Measurements from ENCODE around the gene GGA1. TPM values are rescaled to one million over a fixed set of nuclear protein-coding genes. Genes with fewer than 3 reads are reported as not detected.
A peak's percentile ranks its signal among the peaks of the same experiment; 100 is the strongest.

GGA1 gene
- total and polyA plus RNA-seq, 10 of the 15 experiments (the other 5 are each of a cell fraction or from before 2014, with no cell fraction given) = 1.4 to 79.4 (median 44.4) TPM

GRCh38 chr22:37594237-37594636 lies 14.4 kb upstream of the GGA1 start:
- ChIA-PET POLR2A (no interaction called here), CTCF (interaction anchor here (0.5 to 17.5 kb wide), 5 partner anchors 12 to 68 kb away, joined by 3 to 419 read pairs (median 18); partner anchors contain the start of gene GGA1)
- in situ Hi-C loops (cut with MboI) = no loop called here

More at GRCh38 chr22:37594237-37594636, 14.4 kb upstream of the GGA1 start:
- peaks cover 23% of the 10 kb centered on the region for H3K4me1 ChIP-seq (ENCODE audit: control insufficient read depth, insufficient read depth, low read length)
- DNase-seq (ENCODE audit: low read depth, low spot score) = no peak
- H3K9ac ChIP-seq (ENCODE audit: control insufficient read depth, insufficient read depth, low read length) = no peak overlapping the region
- 49% methylated on average over 5 of the region's 5 CpGs for WGBS (ENCODE audit: insufficient coverage, insufficient replicate concordance, low lambda C conversion rate, missing lambda C conversion rate)
- SMC1A ChIA-PET (ENCODE audit: uncharacterized antibody, unreplicated experiment) = interaction anchor here (1.1 to 1.4 kb wide), 2 partner anchors 28 to 55 kb away, joined by 3 read pairs; no protein-coding TSS in a partner anchor
- BruUV-seq (replicated peaks) = no TSS peak
- TF ChIP-seq CTCF (IDR thresholded peaks at IDR 0.05 in 2 of 3, conservative IDR thresholded peaks at IDR 0.05 in 1 of 3; ENCODE audit: control insufficient read depth in 2 of 3, extremely low read depth in 1 of 3, insufficient read depth in 1 of 3, low read depth in 3 of 3, low read length in 3 of 3) (0 out of 6 replicates have a peak, but pooled peaks of 1 of the 3 experiments have one; percentile 16), IKZF2 (IDR thresholded peaks at IDR 0.05) (no peak), FOS (IDR thresholded peaks at IDR 0.05; ENCODE audit: borderline replicate concordance, extremely low read depth, insufficient read length) (no peak), PKNOX1 (IDR thresholded peaks at IDR 0.05) (no peak)
- H3K4me3 ChIP-seq = no peak overlapping the region
- no peaks in the 10 kb centered on the region for H3K36me3 ChIP-seq (ENCODE audit: control insufficient read depth in 2 of 2, insufficient read depth in 2 of 2, low read length in 1 of 2)
- H3K27me3 ChIP-seq (replicated peaks in 1 of 2; ENCODE audit: control insufficient read depth in 2 of 2, insufficient read depth in 2 of 2, low read length in 1 of 2) = 0 out of 4 replicates have a peak, but pooled peaks cover 0 to 1% of the 10 kb centered on the region in 2 experiments
- H4K20me1 ChIP-seq (ENCODE audit: control insufficient read depth, insufficient read depth) = no peaks in the 10 kb centered on the region
- no peak for ATAC-seq
- no peak overlapping the region for H2AFZ ChIP-seq (ENCODE audit: control insufficient read depth, low read depth, low read length)
- RAD21 ChIA-PET (ENCODE audit: unreplicated experiment) = interaction anchor here (0.9 kb wide), 1 partner anchor 27 kb away, joined by 3 read pairs; no protein-coding TSS in a partner anchor
- no peaks in the 10 kb centered on the region; the same call in 2 of the 3 replicates for H3K9me3 ChIP-seq (replicated peaks; ENCODE audit: control insufficient read depth, insufficient read depth, low read length)
- no peak for FAIRE-seq
- intact Hi-C loops (cut with micrococcal nuclease; ENCODE audit: unreplicated experiment) = no loop called here
- no peak overlapping the region for H3K27ac ChIP-seq (ENCODE audit: control insufficient read depth, insufficient read depth)
- no peaks in the 10 kb centered on the region for H3K79me2 ChIP-seq (ENCODE audit: control insufficient read depth, insufficient read depth, low read length)
- H3K4me2 ChIP-seq (ENCODE audit: control insufficient read depth, insufficient read depth) = no peak overlapping the region

All from GM12878 (cell line).